ENCODE data around the gene ANO3. TPM values are rescaled to one million over a fixed set of nuclear protein-coding genes. Genes with fewer than 3 reads are reported as not detected.

Gene ANO3
- total and polyA plus RNA-seq, 2 of the 8 experiments (the other 6 are each of a cell fraction or from before 2014, with no cell fraction given): not detected

DNA sequence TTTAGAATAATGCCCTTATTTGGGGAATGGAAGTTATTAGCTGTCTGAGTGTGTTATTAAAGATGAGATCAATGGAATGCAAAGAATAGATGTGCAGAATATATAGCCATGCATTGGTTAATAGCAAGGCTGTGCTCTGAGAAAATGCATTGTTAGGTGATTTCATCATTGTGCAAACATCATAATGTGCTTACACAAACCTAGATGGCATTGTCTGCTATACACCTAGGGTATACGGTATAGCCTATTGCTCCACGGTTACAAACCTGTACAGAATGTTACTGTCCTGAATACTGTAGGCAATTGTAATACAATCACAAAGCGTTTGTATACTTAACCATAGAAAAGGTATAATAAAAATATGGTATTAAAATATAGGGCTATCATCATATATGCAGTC is 364.4 kb downstream of the ANO3 start:
- H3K56ac ChIP-seq (replicated peaks; ENCODE audit: insufficient read length, low read depth, low read length): no peak overlapping the region
- H3K18ac ChIP-seq (ENCODE audit: extremely low read depth, low read length): no peak overlapping the region
- H3K23me2 ChIP-seq (ENCODE audit: low read depth, low read length): no peaks in the 10 kb centered on the region
- H3K14ac ChIP-seq (ENCODE audit: insufficient read length): no peak overlapping the region
- H3K23ac ChIP-seq (ENCODE audit: insufficient read length): no peak overlapping the region
- H3K9ac ChIP-seq (replicated peaks in 1 of 4; ENCODE audit: extremely low read depth in 1 of 4, low read depth in 3 of 4, low read length in 3 of 4): no peak overlapping the region
- WGBS, 2 experiments (ENCODE audit: extremely low coverage in 1 of 2, insufficient coverage in 1 of 2, insufficient read length in 1 of 2, insufficient replicate concordance in 2 of 2, low coverage in 1 of 2, low lambda C conversion rate in 2 of 2, missing lambda C conversion rate in 1 of 2): 92% methylated on average over 3 of the region's 3 CpGs; no CpG with 5 or more reads in 1 of the 2 experiments
- H4K5ac ChIP-seq (ENCODE audit: insufficient read length, low read depth, low read length): no peak overlapping the region
- no peak overlapping the region for H2AFZ ChIP-seq (ENCODE audit: low read length)
- no peak overlapping the region for H3K4me2 ChIP-seq (ENCODE audit: insufficient read depth in 1 of 2, low read depth in 2 of 2, low read length in 2 of 2)
- CTCF ChIA-PET (ENCODE audit: partially characterized antibody): interaction anchor here (1.0 kb wide), 1 partner anchor 463 kb away, joined by 3 read pairs; no protein-coding TSS in a partner anchor
- no peaks in the 10 kb centered on the region for H4K20me1 ChIP-seq (replicated peaks in 1 of 2; ENCODE audit: control insufficient read depth in 1 of 2, insufficient read depth in 2 of 2, low read length in 2 of 2)
- H2BK120ac ChIP-seq (replicated peaks; ENCODE audit: low read depth, low read length): no peak overlapping the region
- no peak overlapping the region for H2BK12ac ChIP-seq (ENCODE audit: low read depth, low read length)
- H4K91ac ChIP-seq (replicated peaks; ENCODE audit: insufficient read length, low read length): no peak overlapping the region
- no peaks in the 10 kb centered on the region for H3K36me3 ChIP-seq (ENCODE audit: control insufficient read depth in 2 of 4, insufficient read depth in 4 of 4, low read length in 3 of 4)
- no peaks in the 10 kb centered on the region for H3K9me3 ChIP-seq (ENCODE audit: insufficient read depth in 2 of 2, low read depth in 1 of 2, low read length in 1 of 2)
- POLR2A ChIA-PET (ENCODE audit: partially characterized antibody): no interaction called here
- no peaks in the 10 kb centered on the region for H3K27me3 ChIP-seq (replicated peaks in 1 of 4; ENCODE audit: control insufficient read depth in 3 of 4, extremely low read depth in 1 of 4, insufficient read depth in 3 of 4, low read length in 3 of 4)
- no peak overlapping the region for H2BK5ac ChIP-seq (ENCODE audit: low read depth, low read length)
- no peak overlapping the region for H2BK20ac ChIP-seq (ENCODE audit: low read length)
- H2BK15ac ChIP-seq (ENCODE audit: low read length): no peak overlapping the region
- no peak overlapping the region for H3K27ac ChIP-seq (ENCODE audit: low read depth, low read length)
- DNase-seq (ENCODE audit: low read depth in 1 of 2, low spot score in 2 of 2): no peak
- no peaks in the 10 kb centered on the region for H3K79me2 ChIP-seq (ENCODE audit: control insufficient read depth in 1 of 2, insufficient read depth in 2 of 2, low read length in 2 of 2)
- H2AK5ac ChIP-seq (ENCODE audit: low read depth, low read length): no peak overlapping the region
- no peak overlapping the region for H3K4ac ChIP-seq (replicated peaks; ENCODE audit: insufficient read length, low read depth, low read length)
- no peak for FAIRE-seq
- H3K4me3 ChIP-seq (ENCODE audit: extremely low read depth in 1 of 4, insufficient read depth in 2 of 4, low read depth in 3 of 4, low read length in 4 of 4): no peak overlapping the region
- no peaks in the 10 kb centered on the region for H3K79me1 ChIP-seq (ENCODE audit: low read depth, low read length)
- peaks cover 0 to 3% (median 0%) of the 10 kb centered on the region in 4 experiments; a peak in 1 of 7 replicates for H3K4me1 ChIP-seq (replicated peaks in 1 of 4; ENCODE audit: control insufficient read depth in 3 of 4, insufficient read depth in 4 of 4, low read length in 3 of 4)
- no peak overlapping the region for H4K8ac ChIP-seq (ENCODE audit: extremely low read depth, insufficient read depth, low read length)
